Renal pelvis (tissue), 12 donors: ENCODE data around the gene TUBB1. TPM values are rescaled to one million over a fixed set of nuclear protein-coding genes. Genes with fewer than 3 reads are reported as not detected.
A peak's percentile ranks its signal among the peaks of the same experiment; 100 is the strongest.
"Not testable (repeated sequence)": the region's sequence is repeated elsewhere in the genome, so short reads cannot be mapped to it uniquely, and the experiment has no call there.

Source experiments
- DNase-seq: peaks from one replicate; pipeline ENCODE4 v3.0.0-alpha.2; 2013
- long read RNA-seq, 16 experiments: transcript quantifications; one replicate each; lab custom pipeline, GENCODE V29; 2026
- polyA plus RNA-seq, 3 donors: library from polyadenylated mRNA; unstranded; fragments of 120-200 nt; gene quantifications; one replicate each; pipeline ENCODE4 v1.2.1, GENCODE V29; 2013; ENCODE audit not compliant: insufficient read length in 3 of 3

The TUBB1 gene
- 1 to 10 TPM; 1.6 to 3.2 (median 2.5) TPM for polyA plus RNA-seq
- long read RNA-seq, donor 1, partial matches to known transcripts: 2,596 of 2,641 reads
- long read RNA-seq, donor 1, other reads (novel, unspliced or antisense): 45 of 2,641 reads
- long read RNA-seq, donor 2, partial matches to known transcripts: 2,557 of 2,607 reads
- long read RNA-seq, donor 2, other reads (novel, unspliced or antisense): 49 of 2,607 reads
- long read RNA-seq, donor 3, partial matches to known transcripts: 0 of 2 reads
- long read RNA-seq, donor 3, other reads (novel, unspliced or antisense): 0 of 2 reads
- long read RNA-seq, donor 4, transcript TUBB1-201 (4 exons, 3,496 nt): major isoform, 7 of 7 reads
- long read RNA-seq, donor 4, partial matches to known transcripts: 0 of 7 reads
- long read RNA-seq, donor 4, other reads (novel, unspliced or antisense): 0 of 7 reads
- long read RNA-seq, donor 5, partial matches to known transcripts: 0 of 3 reads
- long read RNA-seq, donor 5, other reads (novel, unspliced or antisense): 0 of 3 reads
- long read RNA-seq, donor 6, partial matches to known transcripts: 176 of 1,965 reads
- long read RNA-seq, donor 6, other reads (novel, unspliced or antisense): 1,788 of 1,965 reads
- long read RNA-seq, donor 7, partial matches to known transcripts: 2,368 of 2,408 reads
- long read RNA-seq, donor 7, other reads (novel, unspliced or antisense): 36 of 2,408 reads
- long read RNA-seq, donor 8, partial matches to known transcripts: 0 of 1 reads
- long read RNA-seq, donor 8, other reads (novel, unspliced or antisense): 0 of 1 reads
- long read RNA-seq, donor 9, partial matches to known transcripts: 2,137 of 2,168 reads
- long read RNA-seq, donor 9, other reads (novel, unspliced or antisense): 29 of 2,168 reads
- long read RNA-seq, donor 10, partial matches to known transcripts: 197 of 1,754 reads
- long read RNA-seq, donor 10, other reads (novel, unspliced or antisense): 1,557 of 1,754 reads
- long read RNA-seq, donor 11, partial matches to known transcripts: 0 of 1 reads
- long read RNA-seq, donor 11, other reads (novel, unspliced or antisense): 0 of 1 reads
- long read RNA-seq, donor 12, partial matches to known transcripts: 2,223 of 2,231 reads
- long read RNA-seq, donor 12, other reads (novel, unspliced or antisense): 6 of 2,231 reads
- long read RNA-seq, donor 13: 0 reads
- long read RNA-seq, donor 14, partial matches to known transcripts: 0 of 1 reads
- long read RNA-seq, donor 14, other reads (novel, unspliced or antisense): 0 of 1 reads
- long read RNA-seq, donor 15, partial matches to known transcripts: 3,143 of 3,150 reads
- long read RNA-seq, donor 15, other reads (novel, unspliced or antisense): 7 of 3,150 reads
- long read RNA-seq, donor 16, partial matches to known transcripts: 0 of 1 reads
- long read RNA-seq, donor 16, other reads (novel, unspliced or antisense): 0 of 1 reads

DNA sequence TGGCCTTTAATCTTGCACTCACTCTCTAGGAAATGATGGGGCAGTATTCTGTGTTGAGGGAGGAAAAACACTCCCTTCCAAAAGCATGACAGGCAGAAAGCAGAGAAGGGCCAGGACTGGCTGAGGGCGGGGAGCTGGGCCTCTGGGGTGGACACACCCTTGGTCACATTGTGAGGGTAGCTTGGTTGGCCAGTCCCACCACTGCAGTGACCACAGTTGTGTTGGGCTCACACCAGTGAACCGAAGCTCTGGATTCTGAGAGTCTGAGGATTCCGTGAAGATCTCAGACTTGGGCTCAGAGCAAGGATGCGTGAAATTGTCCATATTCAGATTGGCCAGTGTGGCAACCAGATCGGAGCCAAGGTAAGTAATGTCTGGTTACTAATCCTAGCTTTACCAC lies at the start of gene TUBB1:
TSS of gene TUBB1 (plus strand) at position 213 of the 400 bp plus-strand sequence. CDS start at position 307, 94 bp downstream.
- no peak for DNase-seq

DNA sequence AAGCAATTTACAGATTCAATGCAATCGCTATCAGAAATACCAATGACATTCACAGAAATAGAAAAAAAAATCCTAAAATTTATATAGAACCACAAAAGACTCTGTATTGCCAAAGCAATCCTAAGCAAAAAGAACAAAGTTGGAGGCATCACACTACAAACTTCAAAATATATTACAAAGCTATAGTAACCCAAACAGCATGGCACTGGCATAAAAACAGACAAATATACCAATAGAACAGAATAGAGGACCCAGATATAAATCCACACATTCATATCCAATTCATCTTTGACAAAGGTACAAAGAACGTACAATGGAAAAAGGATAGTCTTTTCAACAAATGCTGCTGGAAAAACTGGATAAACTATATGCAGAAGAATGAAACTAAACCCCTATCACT lies 49.8 kb upstream of the TUBB1 start:
- DNase-seq: no peak

DNA sequence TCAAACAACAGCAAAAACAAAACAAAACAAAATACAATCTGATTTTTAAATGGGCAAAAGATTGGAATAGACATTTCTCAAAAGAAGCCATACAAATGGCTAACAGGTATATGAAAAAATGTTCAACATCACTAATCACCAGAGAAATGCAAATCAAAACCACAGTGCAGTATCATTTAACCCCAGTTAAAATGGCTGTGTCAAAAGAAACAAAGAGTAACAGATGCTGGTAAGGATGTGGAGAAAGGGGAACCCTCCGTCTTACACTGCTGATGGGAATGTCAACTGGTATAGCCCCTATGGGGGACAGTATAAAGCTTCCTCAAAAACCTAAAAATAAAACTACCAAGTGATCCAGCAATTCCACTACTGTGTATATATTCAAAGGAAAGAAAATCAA lies 49.1 kb upstream of the TUBB1 start:
- no peak for DNase-seq

DNA sequence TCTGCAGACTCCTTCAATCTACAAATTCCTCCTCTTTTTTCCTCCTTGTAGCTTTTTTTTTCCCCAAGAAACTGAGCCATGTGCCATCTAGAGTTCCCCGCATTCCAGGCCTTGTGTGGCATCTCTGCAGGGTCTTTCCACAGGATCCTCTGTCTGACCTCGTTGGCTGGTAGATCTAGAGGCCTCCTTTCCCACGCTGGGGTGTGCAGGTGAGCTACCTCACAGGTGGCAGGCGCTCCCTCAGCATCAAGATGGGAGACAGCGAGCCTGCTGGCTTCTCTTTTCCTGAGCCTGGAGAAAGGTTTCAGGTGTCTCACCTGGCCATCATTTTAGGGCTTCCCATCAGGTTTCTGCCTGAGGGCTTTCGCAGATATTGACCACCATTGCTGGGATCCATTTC lies 47.8 kb upstream of the TUBB1 start:
- DNase-seq: no peak

DNA sequence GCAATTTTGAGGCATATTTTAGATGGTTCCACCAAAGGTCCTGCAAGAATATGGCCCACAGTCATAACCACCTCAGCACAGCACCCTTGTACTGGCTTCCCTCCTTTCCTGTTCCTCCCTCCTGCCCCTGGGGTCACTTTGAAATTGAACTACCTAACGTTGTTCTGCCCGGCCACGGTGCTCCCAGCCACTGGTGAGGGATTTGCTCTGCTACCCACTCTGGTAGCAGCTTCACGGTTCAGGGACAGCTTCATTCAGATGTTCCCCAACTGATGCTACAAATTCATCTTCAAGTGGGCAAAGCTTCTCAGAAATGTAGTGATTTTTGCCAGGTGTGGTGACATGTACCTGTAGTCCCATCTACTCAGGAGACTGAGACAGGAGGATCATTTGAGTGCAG lies 46.0 kb upstream of the TUBB1 start:
- DNase-seq: no peak

DNA sequence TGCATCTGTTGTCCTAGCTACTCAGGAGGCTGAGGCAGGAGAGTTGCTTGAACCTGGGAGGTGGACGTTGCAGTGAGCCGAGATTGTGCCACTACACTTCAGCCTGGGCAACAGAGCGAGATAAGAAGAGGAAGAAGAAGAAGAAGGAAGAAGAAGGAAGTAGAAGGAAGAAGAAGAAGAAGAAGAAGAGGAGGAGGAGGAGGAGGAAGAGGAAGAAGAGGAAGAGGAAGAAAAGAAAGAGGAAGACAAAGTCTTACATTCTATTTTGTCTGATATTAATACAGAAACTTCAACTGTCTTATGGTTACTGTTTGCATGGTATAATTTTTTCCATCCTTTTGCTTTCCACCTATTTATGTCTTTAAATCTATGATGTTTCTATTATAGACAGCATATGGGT lies 45.4 kb upstream of the TUBB1 start:
- no peak for DNase-seq

DNA sequence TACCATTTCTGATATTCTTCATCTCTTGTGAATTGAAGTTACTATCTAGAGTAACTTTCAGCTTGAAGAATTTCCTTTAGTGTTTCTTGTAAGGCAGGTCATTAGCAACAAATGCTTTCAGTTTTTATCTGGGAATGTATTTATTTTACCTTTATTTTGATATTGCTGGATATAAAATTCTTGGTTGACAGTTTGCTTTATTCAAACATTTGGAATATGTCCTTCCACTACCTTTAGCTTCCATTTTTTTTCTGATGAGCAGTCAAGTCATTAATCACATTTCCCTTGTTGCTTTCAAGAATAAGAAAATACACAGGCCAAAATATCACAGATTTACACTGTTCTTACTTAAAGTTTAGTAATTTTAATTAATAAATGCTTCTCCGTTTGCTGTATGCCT lies 43.9 kb upstream of the TUBB1 start:
- DNase-seq: no peak

DNA sequence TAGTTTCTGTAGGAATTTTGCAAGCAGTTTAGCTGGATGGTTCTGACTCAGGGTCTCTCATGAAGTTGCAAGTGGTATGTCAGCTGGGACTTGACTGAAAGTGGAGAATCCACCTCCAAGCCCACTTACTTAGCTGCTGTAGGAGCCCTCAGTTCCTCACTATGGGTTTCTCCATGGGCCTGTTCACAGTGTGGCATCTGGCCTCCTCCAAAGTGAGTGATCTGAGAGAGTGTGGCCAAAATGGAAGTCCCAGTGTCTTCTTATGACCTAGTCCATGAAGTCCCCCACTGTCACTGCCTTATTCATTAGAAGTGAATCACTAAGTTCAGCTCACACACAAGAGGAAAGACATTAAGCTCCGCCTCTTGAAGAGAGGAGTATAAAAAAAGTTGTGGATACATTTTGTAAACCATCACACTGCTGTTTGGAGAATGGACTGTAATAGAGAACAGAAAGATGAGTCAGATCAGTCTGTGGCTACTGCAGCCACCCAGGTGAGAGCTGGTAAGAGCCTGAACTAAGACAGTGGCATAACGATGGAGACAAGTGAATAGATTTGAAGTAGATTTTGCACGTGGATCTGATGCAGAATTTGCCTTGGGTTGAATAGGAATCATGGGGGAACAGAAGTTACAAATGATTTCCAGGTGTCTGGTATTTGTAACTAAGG lies 43.0 kb upstream of the TUBB1 start:
- DNase-seq: no peak

DNA sequence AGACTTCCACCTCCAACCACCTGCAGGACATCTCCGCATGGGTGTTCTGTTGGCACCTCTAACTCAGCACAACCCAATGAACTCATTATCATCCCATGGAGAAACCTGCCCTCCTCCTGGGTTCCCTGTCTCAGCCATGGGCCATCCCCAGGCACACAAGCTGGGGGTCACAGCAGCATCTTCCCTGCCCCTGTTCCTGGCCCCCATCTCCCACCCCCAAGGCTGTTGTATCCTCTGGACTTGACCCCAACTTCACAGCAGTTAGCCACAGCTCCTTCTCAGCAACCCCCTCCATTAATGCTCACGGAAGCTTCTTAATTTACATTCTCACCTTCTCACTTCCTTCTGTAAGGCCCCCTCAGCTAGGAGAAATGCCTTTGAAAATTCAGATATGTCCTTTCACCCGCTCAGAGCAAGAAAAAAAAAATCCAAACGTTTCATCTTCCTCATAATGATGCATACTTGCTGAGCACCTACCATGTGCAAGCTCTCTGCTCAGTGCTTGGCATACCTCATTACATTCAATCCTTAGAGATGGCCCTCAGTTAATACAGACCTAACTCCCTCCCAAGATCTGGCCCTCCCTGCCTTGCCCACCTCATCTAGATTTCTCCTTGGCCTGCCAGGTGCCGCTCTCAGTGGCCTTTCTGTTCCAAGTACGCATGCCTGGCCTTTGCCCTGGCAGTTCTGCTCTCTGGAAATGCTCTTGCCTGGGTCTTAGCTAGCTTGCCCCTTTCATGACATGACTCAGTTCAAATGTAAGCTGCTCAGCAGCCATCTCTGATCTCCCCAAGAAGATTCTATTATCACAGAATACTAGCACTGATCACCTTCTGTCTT lies 40.7 kb upstream of the TUBB1 start:
- DNase-seq: no peak

DNA sequence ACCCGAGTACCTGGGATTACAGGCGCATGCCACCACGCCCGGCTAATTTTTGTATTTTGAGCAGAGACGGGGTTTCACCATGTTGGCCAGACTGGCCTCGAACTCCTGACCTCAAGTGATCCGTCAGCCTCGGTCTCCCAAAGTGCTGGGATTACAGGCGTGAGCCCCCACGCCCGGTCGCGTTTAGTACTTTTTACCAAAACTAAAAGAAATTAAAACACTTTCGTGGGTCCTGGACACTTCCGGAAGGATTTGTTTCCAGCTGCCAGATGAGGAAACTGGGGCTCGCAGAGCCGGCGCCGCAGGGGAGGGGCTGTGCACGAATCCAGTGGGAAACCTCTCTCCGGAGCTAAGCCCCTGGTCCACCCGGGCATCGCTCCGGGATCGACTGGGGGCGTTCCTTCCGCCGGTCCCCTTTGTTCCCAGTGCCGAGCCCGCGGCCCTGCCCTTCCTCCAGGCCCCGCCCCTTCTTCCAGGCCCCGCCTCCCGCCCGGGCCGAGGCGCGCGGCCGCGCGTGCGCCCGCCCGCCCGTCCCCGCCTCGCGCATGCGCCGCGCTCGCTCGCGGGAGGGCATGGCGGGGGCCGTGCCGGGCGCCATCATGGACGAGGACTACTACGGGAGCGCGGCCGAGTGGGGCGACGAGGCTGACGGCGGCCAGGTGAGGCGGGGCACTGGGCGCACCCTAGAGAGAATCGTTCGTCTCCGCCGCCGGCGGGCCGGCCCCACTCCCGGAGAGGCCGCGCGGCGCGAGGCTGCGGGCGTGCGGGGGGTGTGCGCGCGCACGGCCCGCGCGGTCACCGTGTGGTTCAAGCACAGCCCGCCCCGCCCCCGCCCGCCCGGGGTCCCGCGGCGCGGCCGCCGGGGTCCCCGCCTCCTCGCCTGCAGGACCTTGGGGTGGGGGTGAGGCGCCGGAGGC lies 38.3 kb upstream of the TUBB1 start, which contains the start of gene NELFCD:
TSS of gene NELFCD (plus strand) at position 546 of the 917 bp plus-strand sequence. CDS start at position 600, 54 bp downstream.
- peak; percentile 85 for DNase-seq

DNA sequence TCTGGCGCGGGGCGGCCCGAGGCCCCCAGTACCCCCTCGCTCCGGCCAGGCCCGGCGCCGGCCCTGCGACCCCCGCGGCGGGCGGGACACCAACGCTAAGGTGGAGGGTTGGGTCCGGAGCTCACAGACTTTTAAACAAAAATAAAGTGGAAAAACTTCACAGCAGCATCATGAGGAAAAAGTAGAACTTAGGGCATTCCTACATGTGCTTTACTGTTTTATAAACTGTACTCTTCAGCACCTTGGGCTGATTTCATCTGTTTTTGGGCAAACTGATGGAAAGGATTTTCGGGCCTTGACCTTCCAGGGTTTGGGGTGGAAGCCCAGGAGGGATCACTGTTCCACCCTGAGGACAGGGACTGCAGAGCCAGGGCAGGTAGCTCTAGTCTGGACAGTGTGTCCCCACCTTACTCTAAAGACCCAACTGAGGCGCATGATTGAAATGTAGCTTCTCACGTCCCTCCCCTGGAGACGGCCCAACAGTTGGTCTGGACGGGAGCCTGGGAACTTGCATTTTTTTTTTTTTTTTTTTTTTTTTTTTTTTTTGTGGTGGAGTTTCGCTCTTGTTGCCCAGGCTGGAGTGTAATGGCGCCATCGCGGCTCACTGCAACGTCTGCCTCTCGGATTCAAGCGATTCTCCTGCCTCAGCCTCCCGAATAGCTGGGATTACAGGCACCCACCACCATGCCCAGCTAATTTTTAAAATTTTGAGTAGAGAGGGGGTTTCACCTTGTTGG lies 37.4 kb upstream of the TUBB1 start:
- peak; percentile 31 for DNase-seq

DNA sequence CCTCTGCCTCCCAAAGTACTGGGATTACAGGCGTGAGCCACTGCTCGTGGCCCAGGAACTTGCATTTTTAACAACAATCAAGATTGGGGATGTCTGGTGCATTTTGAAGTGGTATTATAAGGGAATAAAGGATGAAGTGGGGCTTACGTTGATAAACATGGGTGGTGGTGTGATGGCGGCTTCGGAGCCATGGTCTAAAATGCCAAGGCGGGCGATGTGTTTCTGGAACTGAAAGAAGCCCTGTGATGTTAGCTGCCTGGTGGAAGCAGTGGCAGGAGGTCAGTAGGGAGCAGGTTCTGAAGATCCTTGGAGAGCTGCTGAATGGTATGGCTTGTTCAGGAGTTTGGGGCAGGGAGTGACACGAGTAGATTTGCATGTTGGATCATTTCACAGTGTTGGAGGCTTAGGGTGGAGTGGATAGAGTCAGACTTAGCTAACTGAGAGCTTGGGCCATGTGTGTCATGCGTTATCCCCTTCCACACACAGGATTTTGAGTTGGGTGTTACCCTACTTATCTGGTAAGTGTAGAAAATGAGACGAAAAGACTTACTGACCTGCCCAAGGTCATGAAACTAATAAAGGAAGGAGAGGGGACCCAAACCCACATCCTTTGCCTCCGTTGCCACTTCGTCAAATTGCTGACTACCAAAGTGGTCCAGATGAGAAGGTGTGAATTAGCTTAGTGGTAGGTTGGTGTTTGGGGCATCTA lies 36.7 kb upstream of the TUBB1 start:
- DNase-seq: no peak

DNA sequence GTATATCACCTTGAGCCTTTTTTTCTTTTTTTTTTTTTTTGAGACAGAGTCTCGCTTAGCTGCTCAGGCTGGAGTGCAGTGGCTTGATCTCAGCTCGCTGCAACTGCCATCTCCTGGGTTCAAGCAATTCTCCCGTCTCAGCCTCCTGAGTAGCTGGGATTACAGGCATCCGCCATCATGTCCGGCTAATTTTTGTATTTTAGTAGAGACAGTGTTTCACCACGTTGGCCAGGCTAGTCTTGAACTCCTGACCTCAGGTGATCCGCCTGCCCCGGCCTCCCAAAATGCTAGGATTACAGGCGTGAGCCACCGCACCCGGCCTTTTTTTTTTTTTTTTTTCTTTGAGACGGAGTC lies 36.1 kb upstream of the TUBB1 start:
- not testable (repeated sequence) for DNase-seq

DNA sequence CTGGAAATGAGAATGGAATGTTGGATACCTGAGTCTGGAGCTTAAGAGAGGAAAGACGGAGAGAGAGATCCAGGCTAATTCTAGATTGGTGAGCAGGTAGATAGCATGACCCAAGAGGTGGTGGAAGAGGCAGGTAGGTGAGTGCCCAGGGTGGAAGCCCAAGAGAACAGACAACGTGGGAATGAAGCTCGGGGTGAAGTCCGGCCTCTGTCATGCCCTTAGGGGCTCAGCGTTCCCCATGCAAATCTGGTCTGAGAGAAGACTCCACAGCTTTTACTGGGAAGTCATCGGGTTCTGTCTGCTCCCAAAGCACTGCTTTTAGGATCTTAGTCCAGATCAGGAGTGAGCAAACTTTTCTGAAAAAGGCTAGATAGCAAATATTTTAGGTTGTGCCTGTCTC lies 34.5 kb upstream of the TUBB1 start:
- DNase-seq: no peak

DNA sequence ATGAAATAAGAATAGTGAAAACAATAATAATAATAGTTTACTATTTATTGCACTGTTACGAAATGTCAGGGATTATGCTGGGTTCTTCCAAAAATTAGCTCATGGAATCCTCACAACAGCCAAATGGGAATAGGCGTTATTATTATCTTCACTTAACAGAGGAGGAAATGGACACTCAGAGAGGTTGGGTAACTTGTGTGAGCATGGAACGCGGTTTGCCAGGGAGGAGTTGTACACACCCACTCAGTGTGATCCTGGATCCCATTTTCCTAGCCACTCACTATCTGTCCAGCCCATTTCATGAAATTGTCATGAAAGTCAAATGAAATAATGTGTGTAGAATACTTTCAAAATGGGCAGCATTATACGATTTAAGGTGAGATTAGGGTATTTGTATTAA lies 33.6 kb upstream of the TUBB1 start:
- no peak for DNase-seq

DNA sequence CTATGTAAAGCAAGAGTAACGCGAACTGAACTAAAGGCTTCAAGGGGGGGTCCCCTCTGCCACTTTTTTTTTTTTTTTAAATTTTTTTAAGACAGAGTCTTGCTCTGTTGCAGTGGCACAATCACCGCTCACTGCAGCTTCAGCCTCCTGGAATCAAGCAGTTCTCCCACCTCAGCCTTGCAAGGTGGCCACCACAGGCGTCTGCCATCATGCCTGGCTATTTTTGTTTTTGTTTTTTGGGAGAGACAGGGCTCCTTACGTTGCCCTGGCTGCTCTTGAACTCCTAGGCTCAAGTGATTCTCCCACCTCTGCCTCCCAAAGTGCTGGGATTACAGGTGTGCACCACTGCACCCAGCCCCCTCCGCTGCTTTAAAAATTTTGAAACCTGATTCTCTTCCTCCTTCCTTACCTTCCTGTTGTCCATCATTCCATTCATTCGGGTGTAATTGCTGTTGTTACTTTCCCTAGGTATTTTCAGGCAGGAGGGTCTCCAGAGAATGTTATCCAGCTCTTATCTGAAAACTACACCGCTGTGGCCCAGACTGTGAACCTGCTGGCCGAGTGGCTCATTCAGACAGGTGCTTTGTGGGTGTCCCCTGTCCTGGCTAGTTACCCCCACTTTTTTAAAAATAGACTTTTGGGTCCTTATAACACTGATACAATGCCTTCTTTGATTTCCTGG lies 32.8 kb upstream of the TUBB1 start:
- no peak for DNase-seq

DNA sequence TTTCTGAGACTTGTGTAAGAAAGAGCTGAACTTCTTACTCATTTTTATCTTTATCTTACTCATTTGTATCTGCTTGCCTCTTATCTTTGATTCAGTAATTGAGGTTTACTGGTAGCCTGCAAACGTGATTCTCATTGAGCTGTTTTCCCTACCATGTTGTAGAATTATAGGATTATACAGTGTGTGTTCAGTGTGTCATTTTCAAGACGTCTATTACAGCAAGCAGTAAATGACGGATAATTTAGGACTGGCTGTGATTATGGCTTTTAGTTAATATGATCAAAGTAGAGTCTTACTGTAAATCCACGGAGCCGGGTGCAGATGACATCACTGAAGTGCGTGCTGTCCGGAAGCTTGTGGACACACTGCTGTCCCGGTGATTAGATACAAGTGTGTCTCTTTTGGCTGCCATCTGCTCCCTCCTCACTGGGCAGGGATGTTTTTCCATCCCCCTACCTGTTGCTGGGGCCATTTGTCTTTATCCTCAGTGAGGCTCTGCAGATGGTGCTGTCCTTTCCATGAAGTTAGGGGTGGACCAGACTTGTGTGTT lies 32.2 kb upstream of the TUBB1 start:
- no peak for DNase-seq
